ENCODE measurements around the gene RNFT2.

- TF ChIP-seq, protein P1, sequence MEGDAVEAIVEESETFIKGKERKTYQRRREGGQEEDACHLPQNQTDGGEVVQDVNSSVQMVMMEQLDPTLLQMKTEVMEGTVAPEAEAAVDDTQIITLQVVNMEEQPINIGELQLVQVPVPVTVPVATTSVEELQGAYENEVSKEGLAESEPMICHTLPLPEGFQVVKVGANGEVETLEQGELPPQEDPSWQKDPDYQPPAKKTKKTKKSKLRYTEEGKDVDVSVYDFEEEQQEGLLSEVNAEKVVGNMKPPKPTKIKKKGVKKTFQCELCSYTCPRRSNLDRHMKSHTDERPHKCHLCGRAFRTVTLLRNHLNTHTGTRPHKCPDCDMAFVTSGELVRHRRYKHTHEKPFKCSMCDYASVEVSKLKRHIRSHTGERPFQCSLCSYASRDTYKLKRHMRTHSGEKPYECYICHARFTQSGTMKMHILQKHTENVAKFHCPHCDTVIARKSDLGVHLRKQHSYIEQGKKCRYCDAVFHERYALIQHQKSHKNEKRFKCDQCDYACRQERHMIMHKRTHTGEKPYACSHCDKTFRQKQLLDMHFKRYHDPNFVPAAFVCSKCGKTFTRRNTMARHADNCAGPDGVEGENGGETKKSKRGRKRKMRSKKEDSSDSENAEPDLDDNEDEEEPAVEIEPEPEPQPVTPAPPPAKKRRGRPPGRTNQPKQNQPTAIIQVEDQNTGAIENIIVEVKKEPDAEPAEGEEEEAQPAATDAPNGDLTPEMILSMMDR (IDR thresholded peaks at IDR 0.05): no peak
- TF ChIP-seq POLR2A (IDR thresholded peaks at IDR 0.05) (no peak), POLR2AphosphoS5 (IDR thresholded peaks at IDR 0.05) (no peak)
These were observed 140.7 kb downstream of the RNFT2 start for GRCh38 chr12:116878567-116879508.

Measured in breast epithelium (tissue), 3 donors.